Endothelial cell of umbilical vein (primary cell): ENCODE results near the gene C22orf39. TPM values are rescaled to one million over a fixed set of nuclear protein-coding genes. Genes with fewer than 3 reads are reported as not detected.

Source experiments
- BruUV-seq: library from RNA; stranded (reverse); fragments of 400-500 nt; replicated peaks from 2 replicates; lab custom pipeline; 2021; lab: Mats Ljungman, UMichigan
- CTCF ChIA-PET: fragments of 300-600, 350-600 bp; sonication (Branson Sonifier 250); formaldehyde crosslinking; loops from one replicate; lab custom pipeline; 2021; ENCODE audit warnings: antibody characterized with exemption, inconsistent platforms; lab: Charles Lee
- POLR2A ChIA-PET: fragments of 300-600, 350-600 bp; sonication (Branson Sonifier 250); formaldehyde crosslinking; loops from one replicate; lab custom pipeline; 2021; ENCODE audit warnings: antibody characterized with exemption, inconsistent platforms; lab: Charles Lee
- DNase-seq: peaks from one replicate; pipeline ENCODE4 v3.0.0-alpha.2; 2011; ENCODE audit warnings: low read depth, low spot score
- FAIRE-seq: peaks from 2 replicates; lab custom pipeline; 2011; peaks lifted over from hg19 to GRCh38; lab: Jason Lieb, UNC
- H2AFZ ChIP-seq: 2 replicates; pipeline ENCODE4 v1.6.0; 2012; ENCODE audit warnings: low read depth, low read length, control low read depth, inconsistent platforms
- H3K27ac ChIP-seq: 2 replicates; pipeline ENCODE4 v1.5.1; 2011; ENCODE audit warnings: low read depth, mild to moderate bottlenecking, control low read depth, low read length, moderate library complexity; ENCODE audit not compliant: insufficient read depth
- H3K27me3 ChIP-seq, 2 experiments: 2 replicates each; pipeline versions ENCODE4 v1.6.0 to v1.6.1; 2011; ENCODE audit warnings: low read length in 2 of 2, mixed read lengths in 1 of 2; ENCODE audit not compliant: control insufficient read depth in 2 of 2, insufficient read depth in 2 of 2
- H3K36me3 ChIP-seq, 2 experiments: 2 replicates in 1 of 2; 3 replicates in 1 of 2; pipeline ENCODE4 v1.5.1; 2011; ENCODE audit warnings: low read length in 2 of 2, mild to moderate bottlenecking in 1 of 2, moderate library complexity in 1 of 2; ENCODE audit not compliant: control insufficient read depth in 2 of 2, insufficient read depth in 2 of 2; ENCODE audit errors: extremely low read depth in 1 of 2
- H3K4me1 ChIP-seq: 3 replicates; pipeline ENCODE4 v1.5.1; 2011; ENCODE audit warnings: mild to moderate bottlenecking, low read length; ENCODE audit not compliant: control insufficient read depth, insufficient read depth; ENCODE audit errors: extremely low read depth
- H3K4me2 ChIP-seq: 2 replicates; pipeline ENCODE4 v1.6.1; 2011; ENCODE audit warnings: low read length, control low read depth, mixed read lengths; ENCODE audit not compliant: insufficient read depth
- H3K4me3 ChIP-seq, 3 experiments: fragments of 200-600 bp in 1 of 3; sonication (generic), shearing (Covaris generic) in 1 of 3; replicated peaks in 1 of 3; 2 replicates each; pipeline ENCODE4 v1.5.1; 2011 to 2016; ENCODE audit warnings: control low read depth in 3 of 3, low read length in 3 of 3, mild to moderate bottlenecking in 2 of 3, inconsistent platforms in 1 of 3, low read depth in 1 of 3, moderate library complexity in 1 of 3; ENCODE audit not compliant: insufficient read depth in 1 of 3
- H3K79me2 ChIP-seq: 2 replicates; pipeline ENCODE4 v1.6.0; 2012; ENCODE audit warnings: low read length, inconsistent platforms; ENCODE audit not compliant: control insufficient read depth, insufficient read depth
- H3K9ac ChIP-seq: replicated peaks from 2 replicates; pipeline ENCODE3; 2011; ENCODE audit warnings: low read length, control low read depth; ENCODE audit not compliant: insufficient read depth; ENCODE audit errors: extremely low read depth
- H3K9me1 ChIP-seq: replicated peaks from 3 replicates; pipeline ENCODE4 v1.6.0; 2011; ENCODE audit warnings: mild to moderate bottlenecking, low read length; ENCODE audit not compliant: control insufficient read depth, insufficient read depth; ENCODE audit errors: extremely low read depth
- H3K9me3 ChIP-seq: replicated peaks from 2 replicates; pipeline ENCODE4 v1.5.1; 2012; ENCODE audit warnings: low read length, inconsistent platforms; ENCODE audit not compliant: control insufficient read depth, insufficient read depth
- H4K20me1 ChIP-seq: replicated peaks from 2 replicates; pipeline ENCODE3; 2011; ENCODE audit warnings: mild to moderate bottlenecking, low read length; ENCODE audit not compliant: control insufficient read depth, insufficient read depth; ENCODE audit errors: extremely low read depth
- CTCF ChIP-seq, 2 donors: IDR thresholded peaks; 1 replicate in 1 of 2; 2 replicates in 1 of 2; pipeline ENCODE4 v1.5.1; 2011; ENCODE audit warnings: low read length in 2 of 2, mild to moderate bottlenecking in 2 of 2, moderate library complexity in 2 of 2, control low read depth in 1 of 2, inconsistent platforms in 1 of 2, low read depth in 1 of 2; ENCODE audit not compliant: insufficient read depth in 1 of 2; ENCODE audit errors: extremely low read depth in 1 of 2
- EZH2 ChIP-seq: IDR thresholded peaks from 2 replicates; pipeline ENCODE4 v1.6.1; 2012; ENCODE audit warnings: borderline replicate concordance, low read depth, mild to moderate bottlenecking, moderate library complexity, low read length, inconsistent platforms; ENCODE audit not compliant: severe bottlenecking
- FOS ChIP-seq: IDR thresholded peaks from 2 replicates; pipeline ENCODE4 v1.6.1; 2011; ENCODE audit warnings: mild to moderate bottlenecking, low read length, moderate library complexity, borderline replicate concordance; ENCODE audit not compliant: insufficient read depth
- GATA2 ChIP-seq: IDR thresholded peaks from 2 replicates; pipeline ENCODE4 v1.7.0; 2011; ENCODE audit warnings: low read depth, mild to moderate bottlenecking, moderate library complexity, mixed read lengths, low read length; ENCODE audit not compliant: insufficient read length, insufficient read depth
- JUN ChIP-seq: IDR thresholded peaks from 2 replicates; pipeline ENCODE4 v1.6.1; 2011; ENCODE audit warnings: borderline replicate concordance, low read depth; ENCODE audit not compliant: insufficient read length, insufficient read depth
- MAX ChIP-seq: IDR thresholded peaks from 2 replicates; pipeline ENCODE4 v1.6.1; 2011; ENCODE audit not compliant: insufficient read depth, insufficient read length
- MYC ChIP-seq: IDR thresholded peaks from one replicate; pipeline ENCODE4 v1.6.1; 2011; ENCODE audit warnings: mild to moderate bottlenecking, low read depth, low read length
- POLR2A ChIP-seq: IDR thresholded peaks from 2 replicates; pipeline ENCODE4 v1.6.1; 2012; ENCODE audit warnings: low read depth, mild to moderate bottlenecking, control low read depth, low read length
- POLR2AphosphoS5 ChIP-seq: IDR thresholded peaks from 2 replicates; pipeline ENCODE4 v1.6.1; 2012; ENCODE audit warnings: low read depth, mild to moderate bottlenecking, control low read depth, low read length, moderate library complexity; ENCODE audit not compliant: insufficient read depth
- dilution Hi-C: fragments of 300-500 bp; cut with MboI; formaldehyde crosslinking; loops from one replicate; pipeline ENCODE4 v1.15.0; 2019; ENCODE audit warnings: low sequenced_read_pairs; ENCODE audit not compliant: extremely low pct_ligation_motif_present
- intact Hi-C: fragments of 100-400 bp; cut with micrococcal nuclease; formaldehyde crosslinking; loops from one replicate; pipeline ENCODE4 v1.10.0; 2022
- polyA plus RNA-seq, 4 experiments: library from polyadenylated mRNA; depleted of rRNA in 3 of 4; stranded (reverse) in 3 of 4; unstranded in 1 of 4; fragments of >200 nt; gene quantifications; 2 replicates each; pipeline versions ENCODE4 v1.2.1 to v1.2.3, GENCODE V29; 2011 to 2012; ENCODE audit warnings: missing spikeins in 1 of 4
- total RNA-seq: library from RNA; stranded (reverse); gene quantifications from 2 replicates; pipeline ENCODE4 v1.2.3, GENCODE V29; 2021

The C22orf39 gene
- total and polyA plus RNA-seq, 2 donors (not counting 3 experiments of a cell fraction or from before 2014, with no cell fraction given), result 26.1 to 28.0 TPM

DNA sequence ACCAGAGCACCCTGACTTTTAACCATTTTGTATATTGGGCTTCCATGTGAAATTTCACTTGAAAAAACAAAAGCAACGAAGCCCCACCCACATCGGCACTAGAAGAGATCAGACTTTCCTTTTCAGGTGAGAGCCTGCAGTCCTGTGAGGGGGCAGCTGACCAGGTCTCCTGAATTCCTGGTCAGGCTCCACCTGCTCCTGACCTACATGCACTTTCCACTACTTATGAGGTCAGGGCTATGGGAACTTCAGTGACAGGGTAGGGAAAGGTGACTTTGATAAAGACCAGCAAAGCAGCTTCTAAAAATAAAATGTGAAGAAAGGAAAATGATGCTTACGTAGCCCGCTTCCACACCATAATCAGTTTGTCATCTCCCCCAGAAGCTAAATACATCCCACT is 40.7 kb downstream of the C22orf39 start:
- dilution Hi-C loops (no loop called here), intact Hi-C loops (no loop called here)
- H3K4me1 ChIP-seq, result no peaks in the 10 kb centered on the region
- ChIA-PET CTCF (no interaction called here), POLR2A (no interaction called here)
- H4K20me1 ChIP-seq, result no peaks in the 10 kb centered on the region
- no peak overlapping the region for H3K4me3 ChIP-seq
- no peak overlapping the region for H2AFZ ChIP-seq
- no peak overlapping the region for H3K27ac ChIP-seq
- H3K27me3 ChIP-seq, result no peaks in the 10 kb centered on the region
- no peak overlapping the region for H3K9ac ChIP-seq
- H3K4me2 ChIP-seq, result no peak overlapping the region
- DNase-seq (no peak), FAIRE-seq (no peak)
- no peaks in the 10 kb centered on the region for H3K9me1 ChIP-seq
- no TSS peak for BruUV-seq
- H3K36me3 ChIP-seq, result peaks cover 6 to 21% of the 10 kb centered on the region in 2 experiments
- TF ChIP-seq GATA2 (no peak), POLR2A (no peak), EZH2 (no peak), MAX (no peak), MYC (no peak), JUN (no peak), FOS (no peak), POLR2AphosphoS5 (no peak), CTCF (IDR thresholded peaks at IDR 0.05; ENCODE audit: extremely low read depth in 1 of 2, insufficient read depth in 1 of 2, low read depth in 1 of 2, low read length in 2 of 2) (no peak)
- peaks cover 10% of the 10 kb centered on the region for H3K79me2 ChIP-seq
- no peaks in the 10 kb centered on the region for H3K9me3 ChIP-seq
